NCI-H1694 treated with DMSO at 0.1 percent for 48 hours (cell line): Measurements from ENCODE around the gene SLCO4A1.
A peak's percentile ranks its signal among the peaks of the same experiment; 100 is the strongest.

Source experiments
- DNase-seq: peaks from one replicate; lab custom pipeline; 2025; lab: John Stamatoyannopoulos, UW

Gene SLCO4A1

DNA sequence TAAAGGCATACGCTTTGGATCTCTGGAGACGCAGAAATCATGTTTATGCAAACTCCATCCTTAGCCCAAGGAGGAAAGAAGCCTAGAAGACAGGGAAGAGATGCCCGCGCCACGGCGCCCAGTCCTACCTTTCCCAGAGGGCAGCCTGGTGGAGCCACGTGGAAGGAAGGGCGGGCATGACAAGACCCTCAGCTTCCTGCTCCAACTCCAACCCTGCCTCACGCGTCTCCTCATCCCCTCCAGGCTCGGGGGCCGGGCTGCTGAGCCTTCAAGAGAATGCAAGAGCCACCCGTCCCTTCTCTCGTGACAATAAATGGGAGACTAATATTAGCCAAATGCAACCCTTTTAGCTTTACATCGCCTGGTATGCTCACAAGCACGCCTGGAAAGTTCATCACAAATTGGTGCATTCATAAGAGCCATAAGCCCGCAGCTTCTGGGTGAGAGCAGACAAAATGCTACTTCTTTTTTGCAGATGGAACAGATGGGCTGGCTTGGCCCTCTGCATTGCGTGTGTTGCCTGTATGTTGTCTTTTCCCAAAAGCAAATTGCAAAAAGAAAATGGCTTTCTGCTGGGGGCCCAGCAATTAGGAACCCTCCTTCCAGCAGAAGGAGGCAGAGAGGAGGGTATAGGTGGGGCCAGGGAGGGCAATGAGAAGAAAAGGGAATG is 58.1 kb downstream of the SLCO4A1 start:
- peak; percentile 75 for DNase-seq

- DNase-seq = no peak
Observed at GRCh38 chr20:62701161-62702012, 59.1 kb downstream of the SLCO4A1 start.

DNA sequence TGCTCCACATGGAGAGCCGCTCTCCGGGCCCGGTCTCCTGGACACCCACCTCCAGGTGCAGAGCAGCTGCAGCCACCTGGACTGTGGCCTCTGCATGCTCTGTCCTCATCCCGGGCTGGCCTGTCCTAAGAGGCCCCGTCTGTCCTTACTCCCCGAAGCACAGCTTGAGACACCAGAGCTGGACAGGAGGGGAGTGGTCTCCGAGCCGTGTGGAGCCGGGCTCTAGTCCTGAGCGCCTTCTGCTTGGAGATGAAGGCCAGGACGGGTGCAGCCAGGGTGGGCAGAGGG is 59.7 kb downstream of the SLCO4A1 start:
- no peak for DNase-seq

DNA sequence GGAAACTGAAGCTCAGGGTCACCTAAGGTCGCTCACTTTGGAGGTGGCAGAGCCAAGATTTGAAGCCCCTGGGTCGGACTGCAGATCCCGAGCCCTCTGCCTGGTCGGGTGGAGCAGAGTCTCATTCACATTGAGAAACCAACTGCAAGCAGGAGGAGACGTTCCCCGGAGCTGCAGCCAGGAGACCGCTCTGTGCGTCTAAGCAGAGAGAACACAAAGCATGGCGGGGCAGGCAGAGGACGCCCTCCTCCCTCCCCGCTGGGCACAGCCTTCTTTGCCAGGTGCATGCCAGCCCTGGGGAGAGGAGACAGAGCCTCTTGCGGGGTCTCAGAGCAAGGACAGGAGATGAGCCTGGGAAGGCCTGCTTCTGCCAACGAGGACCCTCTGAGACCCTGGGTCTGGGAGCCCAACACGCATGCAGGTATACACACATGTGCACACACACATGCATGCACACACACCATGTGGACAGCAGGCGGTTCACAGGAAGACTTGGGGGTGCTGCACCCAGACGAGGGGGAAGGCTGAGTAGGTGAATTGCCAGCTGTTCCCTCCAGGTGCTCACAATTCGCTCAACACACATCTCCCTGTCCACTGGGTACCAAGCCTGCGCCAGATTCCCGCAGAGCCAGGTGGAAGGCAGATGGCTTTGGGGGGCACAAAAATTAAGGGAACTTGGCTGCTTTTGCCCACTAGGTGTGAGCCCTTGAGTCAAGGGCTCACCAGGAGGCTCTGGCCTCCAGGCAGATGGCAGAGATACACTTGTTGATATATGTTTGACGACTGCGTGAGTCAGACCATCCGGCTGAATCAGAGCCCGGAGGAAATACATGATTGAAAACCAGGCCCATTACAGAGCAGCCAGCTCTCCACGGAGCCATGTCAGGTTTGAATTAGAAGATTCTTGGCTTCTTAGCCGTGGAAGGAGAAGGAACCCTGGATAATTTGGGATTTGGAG is 60.9 kb downstream of the SLCO4A1 start:
- DNase-seq = peak; percentile 60

DNA sequence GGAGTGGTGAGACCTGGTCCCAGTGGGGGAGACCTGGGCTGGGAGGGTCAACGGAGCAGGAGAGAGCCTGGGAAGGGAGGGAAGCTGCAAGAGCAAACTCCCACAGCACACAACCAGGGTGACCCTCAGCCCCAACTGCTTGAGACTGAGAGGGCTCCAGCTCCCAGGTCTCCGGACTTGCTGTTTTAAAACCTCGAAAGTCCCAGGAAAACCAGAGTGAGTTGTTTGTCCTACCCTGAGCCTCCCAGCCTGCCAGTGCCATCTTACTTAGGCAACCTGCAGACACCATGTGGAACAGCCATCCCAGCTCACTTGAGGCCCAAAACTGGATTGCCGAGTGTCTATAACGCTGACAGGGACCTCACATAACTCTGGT is 61.5 kb downstream of the SLCO4A1 start:
- no peak for DNase-seq

GRCh38 chr20:62704341-62704948 is 62.1 kb downstream of the SLCO4A1 start:
- DNase-seq = peak; percentile 80

DNA sequence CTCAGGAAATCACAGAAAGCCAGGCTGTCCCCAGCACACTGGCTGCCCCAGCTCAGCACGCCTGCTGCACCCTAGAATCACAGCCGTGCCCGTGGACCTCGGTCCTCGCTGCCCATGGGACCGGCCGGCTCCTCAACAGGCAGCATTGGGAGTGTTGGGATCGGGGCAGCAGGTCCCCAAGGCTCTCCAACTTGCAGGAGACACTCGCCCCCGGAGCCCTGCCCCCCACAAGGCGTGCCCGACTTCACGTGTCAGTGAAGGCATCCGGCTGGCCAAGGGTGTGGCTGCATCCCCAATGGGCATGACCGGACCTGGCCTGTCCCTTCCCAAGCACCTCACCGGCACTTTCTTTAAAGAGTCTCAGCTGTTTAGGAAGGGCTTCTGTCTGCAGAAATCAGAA is 63.3 kb downstream of the SLCO4A1 start:
- no peak for DNase-seq

DNA sequence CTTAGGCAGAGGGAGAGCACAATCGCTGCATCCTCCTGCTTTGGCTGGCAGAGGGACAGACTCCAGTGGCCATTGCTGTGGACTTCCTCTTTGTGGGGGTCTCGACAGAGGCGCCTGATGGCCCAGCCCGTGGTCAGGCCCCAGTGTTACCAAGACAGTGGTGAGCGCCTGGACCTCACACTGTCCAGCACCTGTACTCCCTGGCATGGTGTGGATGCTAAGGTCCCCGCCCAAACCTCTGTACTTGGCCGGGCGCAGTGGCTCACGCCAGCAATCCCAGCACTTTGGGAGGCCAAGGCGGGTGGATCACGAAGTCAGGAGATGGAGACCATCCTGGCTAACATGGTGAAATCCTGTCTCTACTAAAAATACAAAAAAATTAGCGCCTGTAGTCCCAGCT is 64.0 kb downstream of the SLCO4A1 start:
- no peak for DNase-seq

DNA sequence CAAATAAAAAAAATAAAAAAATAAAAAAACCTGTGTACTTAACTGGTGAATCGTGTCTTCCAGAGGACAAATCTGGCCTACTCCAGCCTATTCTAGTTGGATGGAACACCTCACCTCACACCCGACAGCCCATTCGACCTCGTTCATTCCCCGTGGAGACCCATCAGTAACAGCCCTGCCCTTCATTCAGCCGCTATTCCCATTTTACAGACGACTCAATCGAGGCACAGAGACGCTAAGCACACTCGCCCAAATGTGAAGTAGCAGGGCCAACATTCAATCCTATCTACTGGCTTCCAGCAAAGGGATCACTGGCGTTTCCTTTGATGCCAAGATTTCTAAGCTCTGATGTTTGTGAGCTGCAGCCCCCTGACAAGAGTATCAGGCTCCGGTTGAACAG is 64.6 kb downstream of the SLCO4A1 start:
- no peak for DNase-seq

- DNase-seq = no peak
Observed at GRCh38 chr20:62707276-62707920, 65.1 kb downstream of the SLCO4A1 start.

DNA sequence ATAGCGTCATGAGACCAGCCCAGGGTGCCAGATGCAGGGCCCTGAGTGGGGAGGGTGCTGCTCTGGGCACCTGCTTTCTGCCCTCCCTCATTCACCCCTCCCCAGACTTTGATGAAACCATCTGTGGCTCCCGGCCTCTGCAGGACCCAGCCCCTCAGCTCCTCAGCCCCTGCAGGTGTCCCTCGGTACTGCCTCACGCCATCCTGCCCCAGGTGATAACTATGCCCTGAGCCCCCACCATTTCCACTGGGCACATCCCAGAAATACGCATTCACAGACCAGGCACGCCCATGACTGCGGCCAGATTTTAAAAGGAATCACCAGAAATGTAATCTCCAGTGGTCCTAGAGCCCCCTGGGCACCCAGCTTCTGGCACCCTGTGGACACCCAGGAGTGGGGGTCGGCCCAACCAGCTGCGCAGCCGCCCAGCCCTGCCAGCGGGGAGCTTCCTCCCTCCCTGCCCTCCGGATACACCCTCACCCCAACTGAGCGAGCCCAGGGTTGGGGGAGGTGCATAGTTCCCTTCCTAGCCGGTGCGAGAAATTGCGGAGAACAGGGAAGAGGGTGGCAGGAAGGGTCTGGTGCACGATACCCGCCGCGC is 65.7 kb downstream of the SLCO4A1 start:
- DNase-seq = peak; percentile 84

DNA sequence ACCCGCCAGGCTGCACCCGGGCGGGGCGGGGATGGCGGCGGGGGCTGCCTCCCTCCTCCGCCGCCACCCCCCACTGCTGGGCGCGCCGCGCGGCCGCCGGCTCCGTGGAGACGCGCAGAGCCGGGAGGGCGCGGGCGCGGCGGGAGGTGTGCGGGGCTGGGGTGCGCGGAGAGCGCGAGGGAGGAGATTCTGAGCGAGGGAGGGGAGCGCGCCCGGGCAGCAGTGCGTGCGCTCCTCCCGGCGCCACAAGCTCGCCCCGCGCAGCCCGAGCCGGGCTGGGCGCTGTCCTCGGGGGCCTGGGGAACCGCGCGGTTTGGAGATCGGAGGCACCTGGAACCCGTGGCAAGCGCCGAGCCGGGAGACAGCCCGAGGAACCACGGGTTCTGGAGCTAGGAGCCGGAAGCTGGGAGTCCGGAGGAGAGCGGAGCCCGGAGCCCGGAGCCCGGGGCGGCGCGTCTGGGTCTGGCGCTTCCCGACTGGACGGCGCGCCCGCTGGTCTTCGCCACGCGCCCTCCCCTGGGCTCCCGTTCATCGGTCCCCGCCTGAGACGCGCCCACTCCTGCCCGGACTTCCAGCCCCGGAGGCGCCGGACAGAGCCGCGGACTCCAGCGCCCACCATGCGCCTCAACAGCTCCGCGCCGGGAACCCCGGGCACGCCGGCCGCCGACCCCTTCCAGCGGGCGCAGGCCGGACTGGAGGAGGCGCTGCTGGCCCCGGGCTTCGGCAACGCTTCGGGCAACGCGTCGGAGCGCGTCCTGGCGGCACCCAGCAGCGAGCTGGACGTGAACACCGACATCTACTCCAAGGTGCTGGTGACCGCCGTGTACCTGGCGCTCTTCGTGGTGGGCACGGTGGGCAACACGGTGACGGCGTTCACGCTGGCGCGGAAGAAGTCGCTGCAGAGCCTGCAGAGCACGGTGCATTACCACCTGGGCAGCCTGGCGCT is 66.6 kb downstream of the SLCO4A1 start, which contains the start of gene NTSR1:
NTSR1 (plus strand) TSS at position 246 of the 946 bp plus-strand sequence; CDS start at position 618, 372 bp downstream.
- no peak for DNase-seq

- DNase-seq = no peak
Observed at GRCh38 chr20:62709537-62709905, 67.2 kb downstream of the SLCO4A1 start.

DNA sequence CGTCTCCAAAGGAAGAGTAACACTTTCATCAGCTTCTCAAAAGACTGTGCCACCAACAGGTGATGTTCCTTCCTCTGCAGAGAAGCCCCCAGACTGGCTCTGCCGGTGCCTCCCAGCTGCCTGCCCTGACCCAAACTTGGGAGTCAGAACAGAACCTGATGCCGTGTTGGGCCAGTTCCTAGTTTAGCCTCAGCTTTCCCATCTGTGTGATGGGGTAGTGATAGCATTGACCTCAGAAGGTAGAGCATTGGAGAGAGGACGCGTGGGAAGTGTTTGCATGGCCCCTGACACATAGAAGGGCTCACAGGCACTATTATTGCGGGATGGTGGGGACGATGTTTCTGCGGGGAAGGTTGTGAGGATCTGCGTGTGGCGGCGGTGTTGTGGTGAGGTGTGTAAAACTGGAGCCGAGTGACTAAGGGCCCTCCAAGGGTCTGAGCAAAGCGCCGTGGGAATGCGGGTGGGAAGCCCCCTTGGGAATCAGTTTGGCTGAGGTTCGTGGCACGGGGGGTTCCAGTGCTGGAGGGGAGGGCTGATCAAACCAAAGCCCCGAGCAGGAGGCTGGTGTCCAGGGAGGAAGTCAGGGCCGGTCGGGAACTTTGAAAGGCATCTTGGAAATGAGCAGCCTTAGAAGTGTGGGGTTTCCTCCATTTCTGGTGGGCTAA is 68.0 kb downstream of the SLCO4A1 start:
- DNase-seq = no peak

DNA sequence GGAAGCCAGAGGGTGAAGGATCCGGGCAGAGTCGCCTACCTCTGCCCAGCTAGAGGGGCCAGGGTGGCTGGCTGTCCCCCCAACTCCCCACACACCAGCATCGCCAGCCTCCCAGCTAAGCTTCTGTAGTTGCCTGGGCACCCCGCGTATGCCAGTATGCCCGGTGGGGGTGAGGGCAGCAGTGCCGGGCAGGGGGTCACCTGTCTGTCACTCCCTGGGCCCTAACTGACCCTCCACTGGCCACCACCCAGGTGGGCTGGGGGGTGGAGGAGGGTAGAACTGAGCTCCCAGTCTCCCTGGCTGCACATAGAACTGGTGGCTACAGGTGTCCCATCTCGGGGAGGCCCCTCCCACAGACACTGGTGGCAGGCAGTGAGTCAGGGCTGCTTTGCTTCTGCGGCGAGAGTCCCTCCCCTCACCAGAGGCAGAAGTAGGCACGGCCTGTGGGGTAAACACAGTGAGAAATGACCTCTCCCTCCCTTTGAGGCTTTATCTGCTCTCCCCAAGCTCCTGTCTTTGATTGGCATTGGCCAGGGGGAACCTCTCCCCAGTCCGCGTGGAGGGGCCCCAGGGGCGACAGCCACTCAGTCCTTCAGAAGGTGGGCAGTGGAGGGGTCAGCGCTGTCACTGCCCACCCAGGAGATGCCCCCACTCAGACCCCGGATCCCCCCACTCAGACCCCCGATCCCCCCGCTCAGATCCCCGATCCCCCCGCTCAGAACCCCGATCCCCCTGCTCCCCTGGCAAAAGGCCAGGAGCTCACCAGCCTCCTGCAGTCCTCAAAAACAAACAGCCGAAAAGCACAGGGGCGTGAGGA is 68.8 kb downstream of the SLCO4A1 start:
- no peak for DNase-seq

- DNase-seq = no peak
Observed at GRCh38 chr20:62711703-62712101, 69.4 kb downstream of the SLCO4A1 start.

- no peak for DNase-seq
Observed at GRCh38 chr20:62712606-62713005, 70.3 kb downstream of the SLCO4A1 start.

DNA sequence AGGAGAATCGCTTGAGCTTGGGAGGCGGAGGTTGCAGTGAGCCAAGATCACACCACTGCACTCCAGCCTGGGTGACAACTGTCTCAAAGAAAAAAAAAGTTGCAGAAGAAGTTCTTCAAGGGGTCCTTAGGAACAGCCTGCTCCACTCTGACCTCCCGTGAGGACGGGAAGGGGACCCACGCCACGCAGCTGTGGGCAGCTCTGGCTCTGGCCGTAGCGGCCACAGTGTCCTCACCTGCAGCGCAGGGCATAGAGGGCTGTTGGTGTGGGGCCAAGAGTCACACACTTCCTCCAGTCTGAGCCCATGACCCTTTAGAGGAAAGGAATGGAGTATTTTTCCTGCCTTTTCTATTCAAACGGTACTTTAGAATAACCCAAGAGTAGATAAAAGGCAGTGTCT is 71.7 kb downstream of the SLCO4A1 start:
- DNase-seq = no peak

GRCh38 chr20:62714799-62715198 is 72.5 kb downstream of the SLCO4A1 start:
- no peak for DNase-seq
